Measurements from ENCODE around the gene RIBC2.

DNA sequence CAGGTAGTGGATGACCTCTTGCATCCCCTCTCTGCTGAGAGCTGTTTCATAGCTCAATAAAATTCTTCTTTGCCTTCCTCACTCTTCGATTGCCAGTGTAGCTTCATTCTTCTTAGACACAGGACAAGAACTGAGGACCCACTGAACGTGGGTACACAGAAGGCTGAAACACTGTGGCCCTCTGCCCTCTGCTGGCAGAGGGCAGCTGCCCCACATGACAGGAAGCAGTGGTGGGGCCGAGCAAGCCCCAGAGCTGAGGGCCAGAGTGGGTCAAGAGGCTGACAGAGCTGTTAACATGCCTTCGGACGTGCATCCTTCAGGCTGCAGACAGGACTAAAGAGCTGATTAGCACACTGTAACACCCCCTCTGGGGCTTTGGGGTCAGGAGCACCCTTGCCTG is 15.7 kb upstream of the RIBC2 start:
- TF ChIP-seq, protein P1, sequence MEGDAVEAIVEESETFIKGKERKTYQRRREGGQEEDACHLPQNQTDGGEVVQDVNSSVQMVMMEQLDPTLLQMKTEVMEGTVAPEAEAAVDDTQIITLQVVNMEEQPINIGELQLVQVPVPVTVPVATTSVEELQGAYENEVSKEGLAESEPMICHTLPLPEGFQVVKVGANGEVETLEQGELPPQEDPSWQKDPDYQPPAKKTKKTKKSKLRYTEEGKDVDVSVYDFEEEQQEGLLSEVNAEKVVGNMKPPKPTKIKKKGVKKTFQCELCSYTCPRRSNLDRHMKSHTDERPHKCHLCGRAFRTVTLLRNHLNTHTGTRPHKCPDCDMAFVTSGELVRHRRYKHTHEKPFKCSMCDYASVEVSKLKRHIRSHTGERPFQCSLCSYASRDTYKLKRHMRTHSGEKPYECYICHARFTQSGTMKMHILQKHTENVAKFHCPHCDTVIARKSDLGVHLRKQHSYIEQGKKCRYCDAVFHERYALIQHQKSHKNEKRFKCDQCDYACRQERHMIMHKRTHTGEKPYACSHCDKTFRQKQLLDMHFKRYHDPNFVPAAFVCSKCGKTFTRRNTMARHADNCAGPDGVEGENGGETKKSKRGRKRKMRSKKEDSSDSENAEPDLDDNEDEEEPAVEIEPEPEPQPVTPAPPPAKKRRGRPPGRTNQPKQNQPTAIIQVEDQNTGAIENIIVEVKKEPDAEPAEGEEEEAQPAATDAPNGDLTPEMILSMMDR (conservative IDR thresholded peaks at IDR 0.05; ENCODE audit: low read length), result peak; percentile 26; the same call in 1 of the 2 replicates
- no peak for TF ChIP-seq EZH2phosphoT487 (IDR thresholded peaks at IDR 0.05; ENCODE audit: borderline replicate concordance)

Measured in Loucy (cell line).